D721Med (cell line): ENCODE data around the gene XIST.
A peak's percentile ranks its signal among the peaks of the same experiment; 100 is the strongest.

Source experiments
- DNase-seq: peaks from one replicate; pipeline ENCODE4 v3.0.0; 2011; ENCODE audit warnings: low spot score; ENCODE audit not compliant: insufficient read length
- FAIRE-seq: peaks from 2 replicates; lab custom pipeline; 2011; peaks lifted over from hg19 to GRCh38; lab: Jason Lieb, UNC
- TF ChIP-seq, protein P1 (sequence below): IDR thresholded peaks from 2 replicates; pipeline ENCODE4 v1.5.1; 2012; ENCODE audit warnings: mild to moderate bottlenecking, control low read depth; ENCODE audit not compliant: insufficient read depth; ENCODE audit errors: missing control alignments

Gene XIST

DNA sequence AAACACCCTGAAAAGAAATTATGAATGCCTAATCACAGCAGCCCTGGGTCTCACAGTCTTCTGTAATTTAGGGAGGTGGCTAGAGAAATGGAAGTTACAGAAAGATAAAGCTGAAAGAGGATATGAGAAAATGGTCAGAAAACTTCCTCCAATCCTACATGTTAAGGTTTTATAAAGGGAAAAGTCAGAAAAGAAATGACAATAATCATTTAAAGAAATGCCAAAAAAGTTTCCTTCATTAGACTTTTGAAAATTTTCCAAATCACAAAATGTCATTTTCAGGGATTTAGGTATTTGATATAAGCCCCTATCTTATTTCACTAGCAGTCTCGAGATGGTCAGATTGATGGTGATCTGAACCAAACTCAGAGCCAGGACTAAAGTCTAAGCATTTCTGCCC lies 13.4 kb downstream of the XIST start:
- DNase-seq (no peak), FAIRE-seq (no peak)
- TF ChIP-seq, protein P1, sequence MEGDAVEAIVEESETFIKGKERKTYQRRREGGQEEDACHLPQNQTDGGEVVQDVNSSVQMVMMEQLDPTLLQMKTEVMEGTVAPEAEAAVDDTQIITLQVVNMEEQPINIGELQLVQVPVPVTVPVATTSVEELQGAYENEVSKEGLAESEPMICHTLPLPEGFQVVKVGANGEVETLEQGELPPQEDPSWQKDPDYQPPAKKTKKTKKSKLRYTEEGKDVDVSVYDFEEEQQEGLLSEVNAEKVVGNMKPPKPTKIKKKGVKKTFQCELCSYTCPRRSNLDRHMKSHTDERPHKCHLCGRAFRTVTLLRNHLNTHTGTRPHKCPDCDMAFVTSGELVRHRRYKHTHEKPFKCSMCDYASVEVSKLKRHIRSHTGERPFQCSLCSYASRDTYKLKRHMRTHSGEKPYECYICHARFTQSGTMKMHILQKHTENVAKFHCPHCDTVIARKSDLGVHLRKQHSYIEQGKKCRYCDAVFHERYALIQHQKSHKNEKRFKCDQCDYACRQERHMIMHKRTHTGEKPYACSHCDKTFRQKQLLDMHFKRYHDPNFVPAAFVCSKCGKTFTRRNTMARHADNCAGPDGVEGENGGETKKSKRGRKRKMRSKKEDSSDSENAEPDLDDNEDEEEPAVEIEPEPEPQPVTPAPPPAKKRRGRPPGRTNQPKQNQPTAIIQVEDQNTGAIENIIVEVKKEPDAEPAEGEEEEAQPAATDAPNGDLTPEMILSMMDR, result no peak

DNA sequence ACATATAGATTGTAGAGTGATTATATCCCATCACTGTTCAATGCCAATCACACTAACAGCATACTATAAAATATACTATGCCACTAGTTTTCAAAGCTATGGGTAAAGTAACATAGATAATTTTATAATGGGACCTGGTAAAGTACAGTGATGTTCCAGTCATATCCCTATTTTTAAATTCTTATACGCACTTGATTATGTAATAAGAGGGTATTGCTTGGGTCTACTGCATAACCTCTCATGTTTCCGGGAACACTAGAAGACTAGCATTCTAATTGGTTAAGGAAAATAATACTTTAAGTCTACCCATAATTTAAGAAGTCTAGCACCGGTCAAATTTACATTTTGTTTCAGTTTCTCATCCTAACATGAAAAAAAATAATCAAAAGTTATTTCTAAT lies 14.4 kb downstream of the XIST start:
- TF ChIP-seq, protein P1, result no peak
- FAIRE-seq (no peak), DNase-seq (no peak)

DNA sequence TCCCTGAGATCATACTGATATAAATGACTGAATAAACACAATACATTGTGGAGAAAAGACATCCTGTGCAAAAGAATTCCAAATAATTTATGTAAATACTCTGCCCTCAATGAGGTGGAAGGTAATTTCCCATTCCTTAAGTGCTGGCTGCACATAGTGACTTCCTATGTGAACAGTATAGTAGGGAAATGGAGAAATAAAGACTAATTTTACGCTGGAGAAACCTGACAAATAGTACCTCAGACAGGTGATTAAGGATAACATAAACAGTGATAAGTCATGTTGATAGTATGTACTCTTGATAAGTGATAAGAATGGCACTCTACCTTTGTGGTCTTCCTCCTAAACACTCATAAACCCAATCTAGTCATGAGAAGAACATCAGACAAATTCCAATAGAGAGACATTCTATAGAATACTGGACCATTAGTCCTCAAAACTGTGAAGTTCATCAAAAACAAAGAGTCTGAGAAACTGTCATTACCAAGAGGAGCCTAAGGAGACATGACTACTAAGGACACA lies 15.5 kb downstream of the XIST start:
- FAIRE-seq, result no peak
- DNase-seq, result no peak
- TF ChIP-seq, protein P1, result no peak

DNA sequence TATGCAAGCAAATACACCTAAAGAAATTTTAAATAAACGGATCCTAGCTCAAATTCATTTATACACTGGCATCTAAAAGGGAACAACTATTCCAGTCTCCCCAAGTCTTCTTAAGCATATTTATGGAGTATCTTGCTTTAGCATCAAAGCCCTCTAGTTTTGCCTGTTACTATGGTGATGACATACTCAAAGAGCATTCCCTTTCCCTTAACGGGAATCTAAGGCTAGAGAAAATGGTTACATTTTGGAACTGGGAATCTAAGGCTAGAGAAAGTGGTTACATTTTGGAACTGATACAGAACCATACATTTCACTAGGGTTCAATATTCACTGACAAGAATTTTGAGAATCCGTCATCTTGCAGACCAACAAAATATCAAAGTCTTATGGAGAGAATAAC lies 18.3 kb downstream of the XIST start:
- no peak for FAIRE-seq
- DNase-seq, result no peak
- TF ChIP-seq, protein P1, result no peak

DNA sequence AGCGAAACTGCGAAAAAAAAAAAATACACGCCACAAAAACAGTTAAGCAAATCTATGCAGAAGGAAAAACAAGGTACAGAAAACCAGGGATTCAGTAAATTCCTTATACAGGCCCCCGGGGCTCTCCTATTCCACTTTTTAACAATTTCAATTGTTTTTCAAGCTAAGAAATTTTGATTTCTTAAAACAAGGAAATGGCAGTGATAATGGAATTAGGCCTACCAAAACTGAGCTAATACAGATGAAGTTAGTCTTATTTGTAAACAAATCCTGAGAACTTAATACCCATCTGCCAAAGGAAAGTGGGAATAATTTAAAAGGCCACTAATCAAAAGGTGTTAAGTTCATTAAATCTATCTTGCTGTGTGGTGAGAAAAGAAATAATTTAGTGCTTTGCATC lies 20.2 kb downstream of the XIST start:
- TF ChIP-seq, protein P1, result no peak
- FAIRE-seq, result peak; percentile 89
- DNase-seq, result no peak

DNA sequence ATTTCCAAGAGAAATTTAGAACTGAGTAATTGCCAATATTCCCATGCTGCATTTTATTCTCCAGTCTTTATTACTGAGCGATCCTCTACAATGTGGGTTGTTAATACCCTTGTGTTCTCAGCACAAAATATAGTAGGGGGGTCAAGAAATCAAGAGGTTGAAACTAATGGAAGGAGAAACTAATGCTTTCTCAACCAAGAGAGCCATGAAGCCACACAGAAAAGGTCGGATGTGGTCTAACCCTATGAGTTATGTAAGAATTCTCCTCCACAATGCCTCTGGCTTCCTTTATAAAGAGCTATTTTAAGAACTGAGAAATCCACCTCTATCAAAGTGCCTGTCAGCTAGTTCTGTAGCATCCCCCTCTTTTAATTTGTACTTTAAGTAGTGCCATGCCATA lies 21.0 kb downstream of the XIST start:
- TF ChIP-seq, protein P1, result no peak
- no peak for FAIRE-seq
- DNase-seq, result no peak

DNA sequence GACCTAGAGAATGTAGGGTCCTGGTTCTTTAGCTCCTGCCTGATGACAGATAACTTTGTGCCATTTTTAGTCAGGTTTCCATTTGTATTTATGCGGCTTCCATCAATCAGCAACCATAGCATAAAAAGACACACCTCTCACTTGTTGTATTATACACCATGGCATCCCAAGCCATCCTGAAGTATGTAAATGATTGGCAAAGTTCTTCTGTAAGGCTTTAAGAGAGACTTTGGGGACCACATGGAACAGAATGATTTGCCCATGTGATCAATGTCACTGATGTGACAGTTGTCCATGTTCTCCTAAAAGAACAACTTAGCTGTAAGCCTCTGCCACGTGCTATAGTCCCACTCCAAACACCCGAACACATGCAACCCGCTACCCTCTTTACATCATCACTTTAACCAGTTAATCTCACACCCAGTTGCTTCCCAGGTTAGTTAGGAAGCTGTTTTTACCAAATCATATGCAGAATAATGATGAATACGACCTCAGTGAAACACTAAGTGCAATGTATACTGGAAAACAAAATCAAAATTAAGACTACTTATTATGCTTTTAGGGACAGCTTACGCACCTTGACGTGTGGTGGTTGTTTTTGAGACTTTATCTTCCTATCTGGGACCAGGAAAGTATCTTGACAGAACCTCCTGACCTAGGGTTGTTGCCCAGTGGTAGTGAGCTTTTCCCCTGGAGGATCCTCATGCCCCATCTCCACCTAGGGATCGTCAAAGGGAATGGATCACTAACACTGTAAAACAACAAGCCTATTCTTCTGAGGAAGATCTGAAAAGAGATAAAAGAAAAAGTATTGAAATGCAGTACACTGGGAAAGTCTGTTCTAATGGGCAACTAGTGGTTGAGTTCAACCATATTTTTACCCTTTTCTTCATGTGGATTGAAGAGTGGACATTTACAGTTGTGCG lies 21.8 kb downstream of the XIST start:
- DNase-seq, result no peak
- TF ChIP-seq, protein P1, result no peak
- FAIRE-seq, result no peak
